Transverse colon (tissue), 4 donors: ENCODE measurements around the gene DPP10. TPM values are rescaled to one million over a fixed set of nuclear protein-coding genes. Genes with fewer than 3 reads are reported as not detected.

Experiments
- DNase-seq: peaks from one replicate; pipeline ENCODE4 v3.0.0-alpha.2; 2019
- H3K27ac ChIP-seq, 4 donors: fragments of 200-600 bp; sonication (generic); 2 replicates each; pipeline ENCODE4 v1.5.1; 2016 to 2018; ENCODE audit warnings: inconsistent platforms in 4 of 4
- H3K27me3 ChIP-seq: fragments of 200-600 bp; sonication (generic); 2 replicates; pipeline ENCODE4 v1.5.1; 2017; ENCODE audit warnings: inconsistent platforms
- H3K36me3 ChIP-seq, 4 donors: fragments of 200-600 bp; sonication (generic); 2 replicates each; pipeline ENCODE4 v1.5.1; 2017 to 2019; ENCODE audit warnings: inconsistent platforms in 4 of 4
- H3K4me1 ChIP-seq, 4 donors: fragments of 200-600 bp; sonication (generic); 2 replicates each; pipeline ENCODE4 v1.5.1; 2017 to 2020; ENCODE audit warnings: inconsistent platforms in 4 of 4
- H3K4me3 ChIP-seq, 4 donors: fragments of 200-600 bp; sonication (generic); 1 replicate in 1 of 4; 2 replicates in 3 of 4; pipeline versions ENCODE4 v1.5.1 to v1.6.1; 2017 to 2019; ENCODE audit warnings: inconsistent platforms in 4 of 4
- H3K9me3 ChIP-seq, 2 donors: fragments of 200-600 bp; sonication (generic); 2 replicates each; pipeline ENCODE4 v1.5.1; 2017 to 2019; ENCODE audit warnings: inconsistent platforms in 2 of 2
- CTCF ChIP-seq, 5 experiments: fragments of 200-600 bp in 3 of 5; fragments of 450-650 bp in 2 of 5; sonication (generic) in 3 of 5; IDR thresholded peaks; 1 replicate in 2 of 5; 2 replicates in 3 of 5; pipeline ENCODE4 v1.5.1; 2016 to 2017; ENCODE audit warnings: antibody characterized with exemption in 5 of 5, inconsistent platforms in 3 of 5, mild to moderate bottlenecking in 2 of 5, moderate library complexity in 1 of 5
- EP300 ChIP-seq: sonication (generic); formaldehyde crosslinking; IDR thresholded peaks from one replicate; pipeline ENCODE4 v1.6.1; 2017; ENCODE audit warnings: antibody characterized with exemption, low read depth
- POLR2A ChIP-seq: fragments of 450-650 bp; IDR thresholded peaks from one replicate; pipeline ENCODE4 v1.6.1; 2016; ENCODE audit warnings: antibody characterized with exemption, mild to moderate bottlenecking, moderate library complexity
- POLR2AphosphoS5 ChIP-seq, 3 donors: sonication (generic); formaldehyde crosslinking; IDR thresholded peaks; one replicate each; pipeline ENCODE4 v1.6.1; 2016; ENCODE audit warnings: antibody characterized with exemption in 3 of 3
- WGBS, 2 donors: methylation state at CpG; one replicate each; pipeline ENCODE4 v1.1.5; 2018; ENCODE audit warnings: low coverage in 1 of 2; 5-methylcytosine and 5-hydroxymethylcytosine counted together
- in situ Hi-C, 4 donors: fragments of 200-750 bp; cut with MboI; loops; one replicate each; pipeline versions ENCODE4 v1.15.0 to v1.15.1; 2017; ENCODE audit warnings: low sequenced_read_pairs in 3 of 4, low pct_ligation_motif_present in 1 of 4, low pct_unique_long_range_greater_than_20kb in 1 of 4
- intact Hi-C: fragments of 100-400 bp; cut with DNase I; formaldehyde crosslinking; loops from one replicate; pipeline ENCODE4 v1.15.1; 2023; ENCODE audit warnings: low total_unique reads
- total RNA-seq, 4 donors: library from RNA; depleted of rRNA; stranded (reverse); fragments of >200 nt; gene quantifications; one replicate each; pipeline ENCODE4 v1.1.0, GENCODE V29; 2016

Gene DPP10
- total RNA-seq, 4 donors from 2014 or later, result 3.4 to 8.4 (median 7.0) TPM

GRCh38 chr2:115635430-115635829 lies 1193.0 kb downstream of the DPP10 start:
- Histone ChIP-seq H3K27ac (no peak overlapping the region), H3K36me3 (no peaks in the 10 kb centered on the region), H3K9me3 (peaks cover 2 to 6% of the 10 kb centered on the region in 2 donors), H3K4me1 (no peaks in the 10 kb centered on the region), H3K4me3 (no peak overlapping the region), H3K27me3 (no peaks in the 10 kb centered on the region)
- no peak for TF ChIP-seq POLR2AphosphoS5 (IDR thresholded peaks at IDR 0.05)
- no peak for TF ChIP-seq POLR2A
- intact Hi-C loops, result no loop called here
- DNase-seq, result no peak
- WGBS, 2 donors, result 64 to 86% methylated on average over 2 of the region's 2 CpGs
- in situ Hi-C loops, result no loop called here

GRCh38 chr2:115649731-115650130 lies 1207.3 kb downstream of the DPP10 start:
- intact Hi-C loops, result no loop called here
- H3K4me3 ChIP-seq, result no peak overlapping the region
- no peaks in the 10 kb centered on the region for H3K27me3 ChIP-seq
- DNase-seq, result no peak
- H3K36me3 ChIP-seq, result no peaks in the 10 kb centered on the region
- TF ChIP-seq EP300 (no peak), POLR2A (no peak), POLR2AphosphoS5 (IDR thresholded peaks at IDR 0.05) (no peak), CTCF (IDR thresholded peaks at IDR 0.05) (no peak)
- H3K9me3 ChIP-seq, result no peaks in the 10 kb centered on the region
- in situ Hi-C loops, result no loop called here
- no peaks in the 10 kb centered on the region for H3K4me1 ChIP-seq
- no peak overlapping the region for H3K27ac ChIP-seq

- 64 to 95% methylated on average over 1 to 2 of the region's 2 CpGs for WGBS, 2 donors
- in situ Hi-C loops, result no loop called here
- Histone ChIP-seq H3K9me3 (no peaks in the 10 kb centered on the region), H3K4me1 (no peaks in the 10 kb centered on the region), H3K27ac (no peak overlapping the region), H3K27me3 (no peaks in the 10 kb centered on the region), H3K36me3 (no peaks in the 10 kb centered on the region), H3K4me3 (no peak overlapping the region)
- no peak for DNase-seq
- intact Hi-C loops, result no loop called here
- no peak for TF ChIP-seq POLR2A
- no peak for TF ChIP-seq POLR2AphosphoS5 (IDR thresholded peaks at IDR 0.05)
- TF ChIP-seq EP300, result no peak
- TF ChIP-seq CTCF (IDR thresholded peaks at IDR 0.05), result no peak
Measured at GRCh38 chr2:115650827-115651226, 1208.4 kb downstream of the DPP10 start.

GRCh38 chr2:115652652-115653051 lies 1210.2 kb downstream of the DPP10 start:
- intact Hi-C loops, result no loop called here
- no peaks in the 10 kb centered on the region for H3K4me1 ChIP-seq
- H3K36me3 ChIP-seq, result no peaks in the 10 kb centered on the region
- no peak overlapping the region for H3K4me3 ChIP-seq
- no peak for DNase-seq
- no peak overlapping the region for H3K27ac ChIP-seq
- no peaks in the 10 kb centered on the region for H3K27me3 ChIP-seq
- in situ Hi-C loops, result no loop called here
- TF ChIP-seq CTCF (IDR thresholded peaks at IDR 0.05) (no peak), EP300 (no peak), POLR2A (no peak), POLR2AphosphoS5 (IDR thresholded peaks at IDR 0.05) (no peak)
- H3K9me3 ChIP-seq, result no peaks in the 10 kb centered on the region
- WGBS, 2 donors, result 73 to 75% methylated on average over 4 of the region's 4 CpGs

GRCh38 chr2:115654362-115654761 lies 1211.9 kb downstream of the DPP10 start:
- H3K36me3 ChIP-seq, result no peaks in the 10 kb centered on the region
- no peaks in the 10 kb centered on the region for H3K27me3 ChIP-seq
- intact Hi-C loops, result no loop called here
- in situ Hi-C loops, result no loop called here
- TF ChIP-seq POLR2AphosphoS5 (IDR thresholded peaks at IDR 0.05) (no peak), EP300 (no peak), CTCF (IDR thresholded peaks at IDR 0.05) (no peak), POLR2A (no peak)
- H3K9me3 ChIP-seq, result no peaks in the 10 kb centered on the region
- no peak overlapping the region for H3K27ac ChIP-seq
- H3K4me1 ChIP-seq, result no peaks in the 10 kb centered on the region
- DNase-seq, result no peak
- no peak overlapping the region for H3K4me3 ChIP-seq
